ENCODE data around the gene FHOD3. TPM values are rescaled to one million over a fixed set of nuclear protein-coding genes. Genes with fewer than 3 reads are reported as not detected.
A peak's percentile ranks its signal among the peaks of the same experiment; 100 is the strongest.

Gene FHOD3
- polyA plus RNA-seq, 1 donor from 2014 or later: not detected

GRCh38 chr18:36825526-36825925 lies 528.0 kb downstream of the FHOD3 start:
- peaks cover 12 to 19% (median 14%) of the 10 kb centered on the region in 3 donors for H3K4me1 Mint-ChIP-seq
- H3K9me3 Mint-ChIP-seq: no peaks in the 10 kb centered on the region
- no peaks in the 10 kb centered on the region for H3K27me3 Mint-ChIP-seq
- no peaks in the 10 kb centered on the region for H3K36me3 Mint-ChIP-seq
- no peak overlapping the region for H3K27ac Mint-ChIP-seq
- no peak overlapping the region for H3K4me3 Mint-ChIP-seq

- Mint-ChIP-seq H3K4me1 (peaks cover 14 to 23% (median 21%) of the 10 kb centered on the region in 3 donors), H3K4me3 (peak overlapping the region in 1 of 4 donors; percentile 31), H3K36me3 (no peaks in the 10 kb centered on the region), H3K27ac (no peak overlapping the region), H3K9me3 (no peaks in the 10 kb centered on the region), H3K27me3 (no peaks in the 10 kb centered on the region)
Measured at GRCh38 chr18:36826556-36826955, 529.0 kb downstream of the FHOD3 start.

GRCh38 chr18:36828157-36828629 lies 530.7 kb downstream of the FHOD3 start:
- H3K4me3 Mint-ChIP-seq: peak overlapping the region; percentile 89 to 99 (median 96)
- H3K27ac Mint-ChIP-seq: peak overlapping the region; percentile 81 to 96 (median 86)
- peaks cover 16 to 23% (median 21%) of the 10 kb centered on the region in 3 donors for H3K4me1 Mint-ChIP-seq
- no peaks in the 10 kb centered on the region for H3K9me3 Mint-ChIP-seq
- H3K36me3 Mint-ChIP-seq: no peaks in the 10 kb centered on the region
- H3K27me3 Mint-ChIP-seq: no peaks in the 10 kb centered on the region

- H3K9me3 Mint-ChIP-seq: no peaks in the 10 kb centered on the region
Measured at GRCh38 chr18:36828630-36829361, 531.3 kb downstream of the FHOD3 start, which contains the start of the genes KIAA1328 and TPGS2. TSS of gene KIAA1328 (plus strand) at chr18:36829127. CDS start at chr18:36829139, 12 bp downstream. TSS of gene TPGS2 (minus strand) at chr18:36829002. CDS start at chr18:36828767, 235 bp downstream.

More at GRCh38 chr18:36828630-36829361, 531.3 kb downstream of the FHOD3 start, which contains the start of the genes KIAA1328 and TPGS2:
- H3K27me3 Mint-ChIP-seq: no peaks in the 10 kb centered on the region
- H3K27ac Mint-ChIP-seq: peak within 1 kb of the TSS; percentile 81 to 96 (median 94)
- H3K36me3 Mint-ChIP-seq: no peaks in the 10 kb centered on the region
- peak within 1 kb of the TSS; percentile 89 to 99 (median 96) for H3K4me3 Mint-ChIP-seq
- H3K4me1 Mint-ChIP-seq: peaks cover 16 to 23% (median 21%) of the 10 kb centered on the region in 3 donors

Other genes with a start within 250 kb of the FHOD3 start
- 15.6 TPM for gene RPRD1A, start 230.2 kb upstream of the FHOD3 start, polyA plus RNA-seq
- 24.3 TPM for gene SLC39A6, start 168.4 kb upstream of the FHOD3 start, polyA plus RNA-seq
- gene ELP2, start 167.8 kb upstream of the FHOD3 start, polyA plus RNA-seq: 64.5 TPM
- gene MOCOS, start 110.2 kb upstream of the FHOD3 start, polyA plus RNA-seq: 0.13 TPM